Posterior vena cava (tissue), 2 donors: ENCODE data around the gene GNRH2. TPM values are rescaled to one million over a fixed set of nuclear protein-coding genes. Genes with fewer than 3 reads are reported as not detected.
"Not testable (repeated sequence)": the region's sequence is repeated elsewhere in the genome, so short reads cannot be mapped to it uniquely, and the experiment has no call there.

Experiments
- DNase-seq: peaks from one replicate; pipeline ENCODE4 v3.0.0-alpha.2; 2020; ENCODE audit warnings: low spot score
- intact Hi-C, 2 donors: fragments of 100-400 bp; cut with DNase I; formaldehyde crosslinking; loops; one replicate each; pipeline versions ENCODE4 v1.14.1 to v1.14.2; 2022 to 2023
- long read RNA-seq, 2 donors: library from polyadenylated mRNA; unstranded; transcript quantifications; one replicate each; pipeline ENCODE4 v2.0.0, GENCODE V29; 2020 to 2021
- total RNA-seq, 2 donors: library from RNA; stranded (reverse); fragmentation: NEBNext Ultra II Directional; extraction: Animal tissue kit (Norgen Biotek cat#: 25700); gene quantifications; one replicate each; pipeline ENCODE4 v1.2.1, GENCODE V29; 2021
- donor health status: DM: yes; HTN: yes; CAD: no.
- donor health status: DM: yes; HTN: yes; CAD: no.

The GNRH2 gene, protein sequence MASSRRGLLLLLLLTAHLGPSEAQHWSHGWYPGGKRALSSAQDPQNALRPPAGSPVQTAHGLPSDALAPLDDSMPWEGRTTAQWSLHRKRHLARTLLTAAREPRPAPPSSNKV
- under 1 TPM in 1 of 2 donors, not detected in 1; 0.43 TPM for total RNA-seq
- long read RNA-seq, donor 1 = 0 reads
- long read RNA-seq, donor 2 = 0 reads

DNA sequence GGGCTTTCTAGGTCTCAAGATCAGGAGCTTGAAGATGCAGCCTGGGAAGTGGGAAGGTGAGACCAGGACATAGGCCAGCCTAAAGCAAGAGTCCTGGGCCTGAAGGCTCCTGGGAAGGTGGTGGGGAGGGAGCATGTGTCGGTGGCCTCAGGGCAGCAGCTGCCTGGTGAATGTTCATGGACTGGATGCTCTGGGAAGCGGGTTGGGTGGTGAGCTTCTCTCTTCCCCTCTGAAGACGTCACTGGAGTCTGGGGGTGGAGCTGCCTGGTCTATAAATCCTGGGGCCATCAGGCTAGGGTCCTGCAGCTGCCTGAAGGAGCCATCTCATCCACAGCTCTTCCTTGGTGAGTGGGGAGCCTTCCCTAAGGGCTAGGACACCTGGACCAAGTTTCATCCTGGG lies at the start of gene GNRH2:
TSS of gene GNRH2 (plus strand) at position 301 of the 400 bp plus-strand sequence. CDS start 793 bp downstream, outside the sequence.
- intact Hi-C loops = no loop called here
- DNase-seq = no peak

DNA sequence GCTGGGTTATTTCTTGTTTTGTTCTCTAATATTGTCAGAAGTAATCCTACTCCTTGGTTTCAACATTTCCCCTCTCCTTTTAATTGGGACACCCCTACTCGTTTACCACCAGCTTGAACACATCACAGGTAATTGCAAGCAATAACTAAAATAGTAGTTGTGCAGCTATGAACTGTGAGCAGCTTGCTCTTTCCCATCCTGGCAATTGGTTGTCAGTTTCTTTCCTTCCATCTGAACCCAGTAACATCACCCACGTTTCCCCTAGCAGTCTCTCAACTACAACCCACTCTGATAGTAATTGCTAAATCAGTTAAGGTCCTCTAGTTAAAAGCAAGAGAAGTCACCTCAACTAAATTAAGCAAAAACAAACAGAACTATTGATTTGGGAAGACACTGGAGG lies 47.6 kb upstream of the GNRH2 start:
- DNase-seq = no peak
- intact Hi-C loops = no loop called here

DNA sequence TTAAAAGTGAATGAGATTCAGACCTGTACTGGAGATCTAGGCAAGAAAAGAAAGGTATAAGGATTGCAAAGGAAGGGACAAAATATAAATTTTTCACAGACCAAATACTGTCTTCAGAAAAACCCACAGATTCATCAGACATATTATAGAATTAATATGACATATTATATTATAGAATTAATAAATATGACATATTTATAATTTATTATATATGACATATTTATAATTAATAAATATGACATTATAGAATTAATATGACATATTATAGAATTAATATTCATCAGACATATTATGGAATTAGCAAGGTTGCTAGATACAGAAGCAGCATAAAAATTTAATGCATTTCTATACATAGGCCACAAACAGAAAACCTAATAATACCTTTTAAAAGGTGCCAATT lies 44.7 kb upstream of the GNRH2 start:
- intact Hi-C loops = no loop called here
- no peak for DNase-seq

DNA sequence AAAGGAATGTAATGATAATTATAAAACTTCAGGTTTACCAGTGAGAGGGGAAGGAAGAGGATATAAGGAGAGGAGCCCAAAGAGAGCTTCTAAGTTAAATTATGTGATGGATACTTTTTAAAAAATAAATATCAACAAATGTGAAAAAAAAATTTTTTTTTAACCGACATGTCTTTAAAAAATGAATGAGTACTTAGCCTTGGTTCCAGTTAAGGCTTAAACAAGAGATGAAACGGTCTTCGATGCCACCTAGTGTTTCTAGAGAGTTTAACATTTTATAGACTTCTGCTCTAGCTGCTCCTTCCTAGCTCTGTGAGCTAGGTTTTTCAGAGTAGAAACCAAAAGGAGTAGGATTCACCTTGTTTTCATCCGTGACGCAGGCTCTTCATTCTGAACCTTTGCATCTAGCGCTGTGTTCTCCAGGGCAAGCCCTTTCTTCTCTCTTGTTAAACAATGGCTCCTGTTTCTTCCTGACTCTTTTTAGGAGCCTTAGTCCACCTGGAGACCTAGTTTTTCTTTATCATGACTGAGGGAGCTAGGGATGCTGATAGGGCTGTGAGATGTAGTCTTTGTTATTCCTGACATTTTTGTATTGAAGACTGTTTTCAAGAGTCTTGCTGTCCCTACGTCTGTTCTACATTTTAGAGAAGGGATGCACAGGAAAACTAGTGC lies 42.4 kb upstream of the GNRH2 start:
- DNase-seq = no peak
- intact Hi-C loops = no loop called here

DNA sequence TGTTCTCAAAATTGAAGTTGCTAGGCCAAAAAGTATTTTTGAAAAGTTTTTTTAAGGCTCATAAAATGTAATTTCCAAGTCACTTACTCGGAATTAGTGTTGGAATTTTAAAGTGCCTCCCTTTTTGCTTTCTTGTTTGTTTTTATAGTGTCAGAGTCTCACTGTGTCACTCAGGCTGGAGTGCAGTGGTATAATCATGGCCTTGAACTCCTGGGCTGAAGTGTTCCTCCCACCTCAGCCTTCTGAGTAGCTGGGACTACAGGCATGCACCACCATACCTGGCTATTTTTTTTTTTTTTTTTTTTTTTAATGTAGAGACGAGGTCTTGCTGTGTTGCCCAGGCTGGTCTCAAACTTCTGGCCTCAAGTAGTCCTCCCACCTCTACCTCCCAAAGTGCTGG lies 40.0 kb upstream of the GNRH2 start:
- intact Hi-C loops = no loop called here

DNA sequence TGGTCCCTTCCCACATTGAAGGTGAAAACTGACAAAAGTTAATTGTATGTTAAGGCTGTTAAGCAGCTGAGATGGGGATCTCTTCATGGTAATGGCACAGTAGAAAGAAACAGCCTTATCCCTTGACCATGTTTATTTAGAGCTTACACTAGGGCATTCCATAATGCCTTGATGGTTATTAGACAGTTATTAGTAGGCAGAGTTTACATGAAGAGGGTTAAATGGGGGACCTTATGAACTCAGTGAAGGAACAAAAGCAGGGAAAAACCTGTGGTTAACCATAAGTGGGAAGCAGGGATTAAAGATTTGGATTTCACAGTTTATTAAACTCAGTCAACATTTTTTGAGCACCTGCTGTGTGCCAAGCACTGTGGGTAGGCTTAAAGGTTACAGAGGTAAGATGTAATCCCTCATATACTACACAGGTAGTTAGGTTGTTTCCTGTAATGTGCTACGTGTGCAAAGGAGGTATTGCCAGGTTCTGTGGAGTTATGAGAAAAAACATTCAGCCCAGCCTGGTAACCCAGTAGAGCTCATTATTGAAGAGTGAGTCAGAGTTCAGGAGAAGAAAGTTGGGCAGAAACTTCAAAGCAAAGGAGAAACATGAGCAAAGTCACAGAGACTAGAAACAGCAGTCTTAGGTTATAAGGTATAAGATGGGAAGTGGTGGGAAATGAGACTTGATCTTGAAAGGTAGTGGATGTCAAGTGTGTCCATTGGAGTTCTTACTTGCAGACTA lies 32.3 kb upstream of the GNRH2 start:
- no peak for DNase-seq
- intact Hi-C loops = no loop called here

More for the DNA sequence above, 40.0 kb upstream of the GNRH2 start:
- DNase-seq = no peak

DNA sequence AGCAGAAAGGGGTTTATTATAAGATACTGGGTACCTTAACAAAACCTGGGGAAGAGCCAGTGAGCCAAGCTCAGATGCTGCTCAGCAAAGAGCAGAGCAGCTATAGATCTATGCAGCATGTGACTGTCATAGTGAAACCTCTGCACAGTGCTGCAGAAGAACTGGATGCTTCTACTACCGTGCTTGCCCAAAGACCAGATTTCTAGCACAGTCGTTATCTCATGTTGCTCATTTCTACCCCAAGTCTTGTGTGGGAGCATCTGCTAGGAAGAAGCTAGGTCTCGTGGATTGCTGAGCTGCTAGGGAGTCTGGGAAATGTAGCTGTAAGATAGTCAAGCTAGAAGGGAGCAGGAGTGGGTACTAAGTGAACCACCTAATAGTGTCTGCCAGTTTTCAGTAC lies 31.7 kb upstream of the GNRH2 start:
- no peak for DNase-seq
- intact Hi-C loops = no loop called here

DNA sequence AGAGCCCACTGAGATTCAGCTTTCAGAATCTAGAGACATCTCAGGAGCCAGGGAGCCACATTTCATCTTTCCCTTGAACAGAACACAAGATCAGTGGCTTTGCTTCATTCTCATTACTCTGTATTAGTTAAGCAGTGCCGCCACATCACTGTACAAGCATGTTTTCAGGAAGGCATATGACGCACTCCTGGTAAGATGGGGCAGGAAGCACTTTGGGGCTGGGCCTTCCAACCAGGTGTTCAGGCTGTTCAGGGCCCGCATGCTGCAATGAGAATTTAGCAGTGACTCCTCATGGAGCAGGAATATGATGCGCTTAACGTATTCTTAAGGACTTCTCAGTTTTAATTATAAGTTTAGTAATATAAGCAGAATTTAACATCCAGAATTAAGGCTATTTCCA lies 29.7 kb upstream of the GNRH2 start:
- no peak for DNase-seq
- intact Hi-C loops = no loop called here

DNA sequence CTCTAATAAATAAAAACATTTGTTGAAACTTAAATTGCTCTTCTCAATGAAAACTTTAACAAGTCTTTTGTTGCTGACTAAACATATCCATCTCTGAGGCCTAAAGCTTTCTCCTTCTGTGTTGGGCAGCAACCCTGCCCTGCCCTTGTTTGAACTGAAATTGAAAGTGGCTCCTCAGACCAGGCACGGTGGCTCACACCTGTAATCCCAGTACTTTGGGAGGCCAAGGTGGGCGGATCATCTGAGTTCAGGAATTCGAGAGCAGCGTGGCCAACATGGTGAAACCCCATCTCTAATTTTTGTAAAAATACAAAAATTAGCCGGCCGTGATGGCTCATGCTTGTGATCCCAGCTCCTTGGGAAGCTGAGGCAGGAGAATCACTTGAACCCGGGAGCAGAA lies 29.2 kb upstream of the GNRH2 start:
- DNase-seq = no peak
- intact Hi-C loops = no loop called here

DNA sequence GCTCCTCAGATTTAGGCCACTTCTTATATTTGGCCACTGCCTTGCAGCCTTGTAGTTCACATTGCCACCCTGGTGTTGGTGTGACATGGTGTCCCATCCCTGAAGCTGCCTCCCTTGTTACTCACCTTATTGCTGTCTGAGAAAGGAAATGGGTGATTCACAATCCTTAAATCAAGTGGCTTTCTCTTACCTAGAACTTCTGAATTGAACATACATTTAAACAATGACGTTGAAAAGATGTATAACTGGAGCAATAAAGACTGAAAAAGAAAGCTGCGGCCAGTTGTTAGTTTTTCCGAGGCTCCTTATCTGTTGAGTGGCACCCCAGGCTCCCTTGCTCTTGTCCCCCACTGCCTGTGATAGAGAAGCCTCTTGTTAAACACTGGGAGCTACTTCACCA lies 28.8 kb upstream of the GNRH2 start:
- intact Hi-C loops = no loop called here

DNA sequence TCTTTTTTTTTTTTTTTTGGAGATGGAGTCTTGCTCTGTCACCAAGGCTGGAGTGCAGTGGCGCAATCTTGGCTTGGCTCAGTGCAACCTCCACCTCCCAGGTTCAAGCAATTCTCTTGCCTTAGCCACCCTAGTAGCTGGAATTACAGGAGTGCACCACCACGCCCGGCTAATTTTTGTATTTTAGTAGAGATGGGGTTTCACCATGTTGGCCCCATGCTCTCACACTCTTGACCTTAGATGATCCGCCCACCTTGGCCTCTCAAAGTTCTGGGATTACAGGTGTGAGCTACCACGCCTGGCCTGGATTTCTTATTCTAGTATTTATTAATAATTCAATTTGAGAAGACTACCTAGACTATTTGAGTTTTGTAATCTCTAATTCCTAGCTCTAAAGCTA lies 28.1 kb upstream of the GNRH2 start:
- intact Hi-C loops, DNase-seq: not testable (repeated sequence)

More for the DNA sequence above, 28.8 kb upstream of the GNRH2 start:
- DNase-seq = no peak

DNA sequence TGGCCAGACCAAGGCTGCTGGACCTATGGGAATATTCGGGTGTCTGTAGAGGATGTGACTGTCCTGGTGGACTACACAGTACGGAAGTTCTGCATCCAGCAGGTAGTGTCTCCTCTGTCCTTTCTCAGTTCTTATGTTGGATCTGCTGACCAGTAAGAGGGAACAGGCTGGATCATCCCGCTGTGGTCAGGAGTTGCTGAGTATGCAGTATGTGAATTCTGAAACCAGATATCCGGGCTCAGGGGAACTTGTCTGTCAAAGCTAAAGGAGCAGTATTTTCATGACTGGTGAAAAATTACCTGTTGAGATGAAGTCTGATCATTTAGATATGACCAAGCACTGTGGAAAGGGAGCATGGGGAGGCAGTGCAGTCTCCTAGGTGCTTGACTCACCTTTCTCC lies 22.1 kb upstream of the GNRH2 start:
- no peak for DNase-seq
- intact Hi-C loops = no loop called here

DNA sequence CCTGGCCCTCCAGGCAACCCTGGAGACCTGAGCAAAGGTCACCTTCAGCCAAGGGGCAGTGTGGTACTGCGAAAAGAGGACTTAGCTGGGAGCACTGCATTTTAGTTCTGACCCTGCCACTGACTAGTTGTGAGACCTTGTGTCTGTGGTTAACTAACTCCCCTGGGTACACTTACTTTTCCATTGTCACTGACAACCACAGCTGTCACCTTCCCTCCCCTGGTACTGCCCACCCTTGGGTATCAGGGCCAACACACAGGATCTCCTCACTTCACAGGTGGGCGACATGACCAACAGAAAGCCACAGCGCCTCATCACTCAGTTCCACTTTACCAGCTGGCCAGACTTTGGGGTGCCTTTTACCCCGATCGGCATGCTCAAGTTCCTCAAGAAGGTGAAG lies 21.6 kb upstream of the GNRH2 start:
- intact Hi-C loops = no loop called here
- DNase-seq = no peak

DNA sequence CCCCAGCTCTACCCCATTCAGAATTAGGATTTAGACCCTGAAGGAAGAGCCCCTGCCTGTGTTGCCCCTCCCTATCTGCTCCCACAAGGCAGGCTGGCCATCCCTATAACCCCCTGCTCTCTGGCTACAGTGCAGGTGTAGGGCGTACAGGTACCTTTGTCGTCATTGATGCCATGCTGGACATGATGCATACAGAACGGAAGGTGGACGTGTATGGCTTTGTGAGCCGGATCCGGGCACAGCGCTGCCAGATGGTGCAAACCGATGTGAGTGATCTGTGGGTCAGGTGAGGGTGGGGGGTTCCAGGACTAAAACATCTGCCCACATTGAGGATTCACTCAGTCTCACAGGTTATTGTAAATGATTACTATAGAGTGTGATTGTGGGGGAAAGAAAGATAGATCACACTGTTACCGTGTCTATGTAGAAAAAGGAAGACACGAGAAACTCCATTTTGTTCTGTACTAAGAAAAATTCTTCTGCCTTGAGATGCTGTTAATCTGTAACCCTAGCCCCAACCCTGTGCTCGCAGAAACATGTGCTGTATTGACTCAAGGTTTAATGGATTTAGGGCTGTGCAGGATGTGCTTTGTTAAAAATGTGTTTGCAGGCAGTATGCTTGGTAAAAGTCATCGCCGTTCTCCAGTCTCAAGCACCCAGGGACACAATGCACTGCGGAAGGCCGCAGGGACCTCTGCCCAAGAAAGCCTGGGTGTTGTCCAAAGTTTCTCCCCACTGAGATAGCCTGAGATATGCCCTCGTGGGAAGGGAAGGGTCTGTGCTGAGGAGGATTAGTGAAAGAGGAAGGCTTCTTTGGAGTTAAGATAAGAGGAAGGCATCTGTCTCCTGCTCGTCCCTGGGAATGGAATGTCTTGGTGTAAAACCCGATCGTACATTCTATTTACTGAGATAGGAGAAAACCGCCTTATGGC lies 20.6 kb upstream of the GNRH2 start:
- DNase-seq, intact Hi-C loops: not testable (repeated sequence)

DNA sequence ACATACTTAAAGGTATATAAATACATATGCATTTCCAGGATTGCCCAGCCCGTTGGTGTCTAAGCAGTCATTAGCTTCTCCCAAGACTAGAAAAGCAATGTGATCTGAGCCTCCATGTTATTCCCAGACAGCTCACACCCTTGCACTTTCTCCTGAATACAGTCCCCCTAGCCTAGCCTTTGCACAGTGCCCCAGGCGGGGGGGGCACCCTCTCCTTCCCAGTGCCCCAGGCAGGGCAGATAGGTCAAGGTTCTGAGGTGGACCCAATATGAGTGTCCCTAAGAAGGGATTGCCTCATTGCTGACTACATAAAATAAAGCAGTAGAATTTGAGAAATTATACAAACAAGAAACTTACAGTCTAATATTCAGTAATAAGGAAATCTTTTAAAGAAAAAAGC lies 15.4 kb upstream of the GNRH2 start:
- intact Hi-C loops = no loop called here
- DNase-seq = no peak

DNA sequence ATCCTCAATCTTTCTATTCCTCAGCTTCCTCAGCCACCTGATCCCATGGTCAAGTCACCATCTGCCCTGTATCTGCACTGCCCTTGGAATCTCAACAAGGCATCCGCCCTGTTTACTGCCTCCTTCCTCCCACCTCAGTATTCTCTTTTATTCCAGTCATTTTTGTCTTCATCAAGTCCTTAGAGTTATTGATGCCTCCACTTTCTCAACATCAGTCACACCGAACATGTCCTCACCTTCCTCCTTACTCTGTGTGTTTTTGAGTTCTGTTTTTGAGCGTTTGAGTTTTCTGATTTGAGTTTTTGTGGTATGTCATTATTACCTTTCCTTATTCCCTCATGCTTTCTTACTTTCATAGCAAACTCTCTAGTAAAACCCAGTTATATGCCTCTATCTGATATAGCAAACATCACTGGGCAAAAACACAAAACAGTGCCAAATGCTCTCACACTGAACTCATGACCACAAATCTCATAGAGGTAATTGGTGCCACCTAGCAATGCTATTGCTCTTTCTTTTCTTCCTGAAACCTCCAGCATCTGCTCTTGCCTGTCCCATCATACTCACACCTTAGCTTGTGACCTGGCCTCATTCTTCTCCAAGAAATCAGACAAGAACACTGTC lies 11.8 kb upstream of the GNRH2 start:
- intact Hi-C loops = no loop called here
- DNase-seq = no peak

DNA sequence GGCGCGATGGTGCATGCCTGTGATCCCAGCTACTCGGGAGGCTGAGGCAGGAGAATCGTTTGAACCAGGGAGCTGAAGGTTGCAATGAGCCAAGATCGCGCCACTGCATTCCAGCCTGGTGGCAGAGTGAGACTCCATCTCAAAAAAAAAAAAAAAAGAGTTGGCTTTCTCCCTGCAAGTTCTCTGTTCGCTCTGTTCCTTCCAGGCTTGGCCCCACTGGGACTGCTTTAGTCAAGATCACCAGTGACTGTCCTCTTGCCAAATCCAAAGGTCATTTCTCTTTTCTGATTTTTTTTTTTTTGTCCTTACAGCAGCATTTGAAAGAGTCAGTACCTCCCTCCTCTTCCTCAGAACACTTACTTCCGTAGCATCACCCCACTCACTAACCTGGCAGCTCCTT lies 10.8 kb upstream of the GNRH2 start:
- intact Hi-C loops = no loop called here
- no peak for DNase-seq

DNA sequence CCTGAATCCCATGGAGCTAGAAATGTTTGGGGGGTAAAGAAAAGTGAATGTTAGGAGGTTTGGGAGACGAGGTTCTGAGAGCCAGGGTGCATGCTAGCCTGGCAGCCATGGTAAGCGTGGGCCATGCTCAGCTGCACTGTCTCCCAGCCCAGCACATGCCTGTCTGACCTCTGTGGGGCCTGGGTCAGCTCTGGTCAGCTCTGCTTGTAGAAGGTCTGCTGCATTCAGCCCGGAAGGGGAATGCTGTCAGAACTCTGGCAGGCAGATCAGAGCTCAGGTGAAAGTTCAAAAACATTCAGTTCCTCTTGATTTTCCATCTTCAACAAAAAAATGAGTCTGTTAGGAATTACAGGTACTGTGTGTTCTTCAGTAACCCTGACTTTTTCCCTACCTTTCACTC lies 5.8 kb upstream of the GNRH2 start:
- intact Hi-C loops = no loop called here
- peak; percentile 15 for DNase-seq

DNA sequence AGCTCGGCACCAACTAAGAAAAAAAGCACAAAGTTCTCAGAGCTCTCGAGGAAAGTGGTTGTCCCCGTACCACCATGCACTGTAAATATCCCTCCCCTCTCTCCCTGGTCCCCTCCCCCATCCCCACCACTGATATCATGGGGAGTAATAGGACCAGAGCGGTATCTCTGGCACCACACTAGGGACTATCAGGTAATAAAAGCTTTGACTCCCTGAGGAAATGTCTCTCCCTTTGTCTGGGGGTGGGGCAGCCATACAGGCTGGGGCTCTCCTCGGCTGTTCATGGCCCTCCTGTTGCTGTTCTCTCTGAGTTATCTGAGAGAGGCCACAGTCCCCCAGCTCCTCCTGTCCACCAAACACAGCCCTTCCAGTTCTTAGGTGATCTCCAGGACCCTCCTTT lies 5.0 kb upstream of the GNRH2 start:
- intact Hi-C loops = no loop called here
- peak; percentile 22 for DNase-seq
